ENCODE measurements around the gene ZRANB1.

ZRANB1 gene

DNA sequence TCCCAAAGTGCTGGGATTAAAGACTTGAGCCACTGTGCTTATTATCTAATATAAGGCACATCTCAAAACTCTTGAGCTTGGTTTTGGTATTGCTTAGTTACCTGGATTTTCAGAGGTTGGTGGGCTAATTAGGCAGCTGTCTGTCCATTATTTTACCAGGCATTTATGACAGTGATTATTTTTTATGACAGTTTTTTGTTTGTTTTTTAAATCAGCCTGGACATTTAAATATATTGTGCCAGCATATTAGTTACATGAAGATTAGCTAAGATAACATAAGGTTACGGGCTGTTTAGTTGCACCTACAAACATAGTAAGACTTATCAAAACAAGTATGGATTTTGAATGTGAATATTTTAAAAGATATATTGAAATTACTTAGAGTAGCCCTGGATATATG, 2.6 kb upstream of the ZRANB1 start:
- no peak overlapping the region for H3K27ac ChIP-seq
- DNase-seq (ENCODE audit: low spot score), result no peak
- no peak overlapping the region for H3K4me3 ChIP-seq
- TF ChIP-seq, protein P1, sequence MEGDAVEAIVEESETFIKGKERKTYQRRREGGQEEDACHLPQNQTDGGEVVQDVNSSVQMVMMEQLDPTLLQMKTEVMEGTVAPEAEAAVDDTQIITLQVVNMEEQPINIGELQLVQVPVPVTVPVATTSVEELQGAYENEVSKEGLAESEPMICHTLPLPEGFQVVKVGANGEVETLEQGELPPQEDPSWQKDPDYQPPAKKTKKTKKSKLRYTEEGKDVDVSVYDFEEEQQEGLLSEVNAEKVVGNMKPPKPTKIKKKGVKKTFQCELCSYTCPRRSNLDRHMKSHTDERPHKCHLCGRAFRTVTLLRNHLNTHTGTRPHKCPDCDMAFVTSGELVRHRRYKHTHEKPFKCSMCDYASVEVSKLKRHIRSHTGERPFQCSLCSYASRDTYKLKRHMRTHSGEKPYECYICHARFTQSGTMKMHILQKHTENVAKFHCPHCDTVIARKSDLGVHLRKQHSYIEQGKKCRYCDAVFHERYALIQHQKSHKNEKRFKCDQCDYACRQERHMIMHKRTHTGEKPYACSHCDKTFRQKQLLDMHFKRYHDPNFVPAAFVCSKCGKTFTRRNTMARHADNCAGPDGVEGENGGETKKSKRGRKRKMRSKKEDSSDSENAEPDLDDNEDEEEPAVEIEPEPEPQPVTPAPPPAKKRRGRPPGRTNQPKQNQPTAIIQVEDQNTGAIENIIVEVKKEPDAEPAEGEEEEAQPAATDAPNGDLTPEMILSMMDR (IDR thresholded peaks at IDR 0.05), result no peak

DNA sequence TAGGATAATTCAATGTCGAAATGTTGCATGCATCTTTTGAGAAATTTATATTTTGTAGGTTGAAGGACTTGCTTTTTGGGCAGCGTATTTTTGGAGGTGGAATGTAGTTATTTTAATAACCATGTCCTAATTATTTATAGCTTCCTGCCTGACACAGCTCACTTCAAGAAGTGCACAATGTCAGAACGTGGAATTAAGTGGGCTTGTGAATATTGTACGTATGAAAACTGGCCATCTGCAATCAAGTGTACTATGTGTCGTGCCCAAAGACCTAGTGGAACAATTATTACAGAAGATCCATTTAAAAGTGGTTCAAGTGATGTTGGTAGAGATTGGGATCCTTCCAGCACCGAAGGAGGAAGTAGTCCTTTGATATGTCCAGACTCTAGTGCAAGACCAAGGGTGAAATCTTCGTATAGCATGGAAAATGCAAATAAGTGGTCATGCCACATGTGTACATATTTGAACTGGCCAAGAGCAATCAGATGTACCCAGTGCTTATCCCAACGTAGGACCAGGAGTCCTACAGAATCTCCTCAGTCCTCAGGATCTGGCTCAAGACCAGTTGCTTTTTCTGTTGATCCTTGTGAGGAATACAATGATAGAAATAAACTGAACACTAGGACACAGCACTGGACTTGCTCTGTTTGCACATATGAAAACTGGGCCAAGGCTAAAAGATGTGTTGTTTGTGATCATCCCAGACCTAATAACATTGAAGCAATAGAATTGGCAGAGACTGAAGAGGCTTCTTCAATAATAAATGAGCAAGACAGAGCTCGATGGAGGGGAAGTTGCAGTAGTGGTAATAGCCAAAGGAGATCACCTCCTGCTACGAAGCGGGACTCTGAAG, 620 bp downstream of the ZRANB1 start:
- TF ChIP-seq, protein P1 (IDR thresholded peaks at IDR 0.05), result no peak
- Histone ChIP-seq H3K4me3 (peak overlapping the region; percentile 27), H3K27ac (no peak overlapping the region)
- no peak for DNase-seq (ENCODE audit: low spot score)

DNA sequence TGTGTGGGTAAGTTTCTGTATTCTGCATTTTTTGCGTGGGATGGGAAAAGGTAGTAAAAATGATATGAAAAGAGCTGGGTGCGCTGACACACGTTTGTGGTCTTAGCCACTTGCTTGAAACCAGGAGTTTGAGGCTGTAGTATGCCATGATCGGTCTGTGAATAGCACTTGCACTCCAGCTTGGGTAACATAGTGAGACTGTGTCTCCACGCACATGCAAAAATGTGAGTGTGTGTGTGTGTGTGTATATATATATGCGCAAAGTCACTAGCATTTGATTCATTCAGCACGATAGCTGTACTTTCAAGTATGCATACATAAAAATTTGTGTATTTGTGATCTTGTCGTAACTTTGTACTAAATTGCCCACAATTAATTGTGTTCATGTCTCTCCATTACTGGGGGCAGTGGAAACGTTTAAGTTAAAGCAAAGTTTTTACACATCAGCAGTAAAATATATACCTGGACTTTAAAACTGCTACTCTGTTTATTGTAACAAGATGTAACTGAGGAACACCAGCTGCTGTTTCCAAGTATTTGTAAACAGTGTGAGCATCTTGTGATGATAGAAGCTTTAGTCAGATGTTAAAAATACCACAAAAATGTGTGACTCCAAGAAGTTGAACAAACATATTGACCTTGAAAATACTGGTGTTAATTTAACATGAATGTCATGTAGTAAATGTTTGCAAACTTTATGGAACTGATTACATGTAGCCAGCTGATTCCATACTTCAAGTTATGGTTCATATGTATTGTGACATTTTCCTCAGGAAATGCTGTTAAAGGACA, 1.6 kb downstream of the ZRANB1 start:
- DNase-seq (ENCODE audit: low spot score), result no peak
- TF ChIP-seq, protein P1 (IDR thresholded peaks at IDR 0.05), result no peak
- Histone ChIP-seq H3K27ac (no peak overlapping the region), H3K4me3 (peak overlapping the region; percentile 27)

DNA sequence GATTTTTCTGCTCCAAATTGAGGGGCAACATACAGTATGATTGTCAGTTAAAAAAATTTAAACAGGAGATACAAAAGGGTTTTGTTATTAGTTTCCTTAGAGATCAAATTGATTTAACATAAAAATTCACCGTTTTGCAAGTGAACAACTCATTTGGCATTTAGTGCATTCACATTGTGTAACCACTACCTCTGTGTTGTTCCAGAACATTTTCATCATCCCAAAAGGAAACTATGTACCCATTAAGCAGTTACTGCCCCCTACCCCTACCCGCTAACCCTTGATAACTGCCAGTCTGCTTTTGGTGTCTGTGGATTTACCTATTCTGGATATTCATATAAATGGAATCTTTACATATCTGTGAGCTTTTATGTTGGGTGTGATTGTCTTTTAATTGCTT, 3.1 kb downstream of the ZRANB1 start:
- Histone ChIP-seq H3K27ac (no peak overlapping the region), H3K4me3 (no peak overlapping the region)
- TF ChIP-seq, protein P1 (IDR thresholded peaks at IDR 0.05), result no peak
- no peak for DNase-seq (ENCODE audit: low spot score)

DNA sequence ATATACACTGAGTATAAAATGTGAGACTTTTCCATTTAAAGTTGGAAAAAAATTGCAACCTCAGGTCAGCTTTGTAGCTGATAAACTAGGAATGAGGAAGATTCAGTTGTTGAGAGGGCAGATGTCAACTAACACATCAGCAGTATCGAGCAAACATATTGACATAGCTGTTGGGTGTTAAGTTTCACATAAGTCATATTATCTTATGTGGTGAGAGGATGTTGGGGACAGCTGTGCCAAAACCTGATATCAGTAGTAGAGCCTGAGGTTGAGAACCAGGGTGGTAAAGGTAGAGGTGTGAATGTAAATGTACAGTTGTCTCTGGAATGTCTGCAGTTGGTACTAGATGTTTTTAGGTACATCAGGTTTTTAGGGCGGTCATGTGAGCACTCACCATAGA, 5.0 kb downstream of the ZRANB1 start:
- TF ChIP-seq, protein P1 (IDR thresholded peaks at IDR 0.05), result no peak
- H3K27ac ChIP-seq, result no peak overlapping the region
- DNase-seq (ENCODE audit: low spot score), result no peak
- no peak overlapping the region for H3K4me3 ChIP-seq

DNA sequence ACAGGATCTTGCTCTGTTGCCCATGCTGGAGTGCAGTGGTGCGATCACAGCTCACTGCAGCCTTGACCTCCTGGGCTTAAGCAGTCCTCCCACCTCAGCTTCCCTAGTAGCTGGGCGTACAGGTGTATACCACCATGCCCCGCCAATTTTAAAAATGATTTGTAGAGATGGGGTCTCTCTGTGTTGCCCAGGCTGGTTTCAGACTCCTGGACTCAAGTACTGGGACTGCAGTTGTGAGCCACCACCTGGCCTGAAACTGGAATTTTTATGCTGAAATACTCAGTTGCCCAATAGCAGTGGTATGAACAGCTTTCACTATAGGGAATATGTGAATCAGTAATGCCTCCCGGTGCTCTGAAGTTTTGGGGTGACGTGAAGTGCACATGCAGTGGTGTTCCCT, 7.6 kb downstream of the ZRANB1 start:
- TF ChIP-seq, protein P1 (IDR thresholded peaks at IDR 0.05), result no peak
- H3K4me3 ChIP-seq, result no peak overlapping the region

More for the DNA sequence above, 7.6 kb downstream of the ZRANB1 start:
- no peak overlapping the region for H3K27ac ChIP-seq
- DNase-seq (ENCODE audit: low spot score), result no peak

Measured in coronary artery (tissue), 2 donors.